ENCODE measurements around the gene GZMB. TPM values are rescaled to one million over a fixed set of nuclear protein-coding genes. Genes with fewer than 3 reads are reported as not detected.
"Not testable (repeated sequence)": the region's sequence is repeated elsewhere in the genome, so short reads cannot be mapped to it uniquely, and the experiment has no call there.

GZMB gene
- total RNA-seq, 1 donor from 2014 or later, result not detected

DNA sequence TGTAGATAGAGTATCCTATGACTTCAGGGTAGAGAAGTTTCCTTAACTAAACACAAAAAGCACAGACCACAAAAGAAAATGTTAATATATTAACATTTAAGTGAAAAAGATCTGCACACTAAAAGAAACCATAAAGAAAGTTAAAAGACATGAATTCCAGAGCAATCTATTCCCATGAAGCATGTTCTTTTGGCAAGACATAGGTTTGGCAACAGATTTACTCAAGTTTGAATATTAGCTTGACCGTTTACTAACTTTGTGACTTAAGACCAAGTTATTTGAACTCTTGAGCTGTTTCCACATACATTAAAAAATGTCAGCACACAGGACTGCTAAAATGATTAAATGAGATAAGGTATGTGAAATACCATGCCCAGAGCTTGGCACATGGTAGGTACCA lies 35.7 kb upstream of the GZMB start:
- Histone ChIP-seq H3K4me3 (ENCODE audit: low read depth, low read length) (no peak overlapping the region), H3K36me3 (ENCODE audit: control insufficient read depth, insufficient read depth, low read length) (no peaks in the 10 kb centered on the region), H3K27me3 (ENCODE audit: control insufficient read depth, insufficient read depth, low read length) (no peaks in the 10 kb centered on the region)
- FAIRE-seq, result no peak
- no peak for DNase-seq (ENCODE audit: low read depth)
- TF ChIP-seq CTCF (IDR thresholded peaks at IDR 0.05; ENCODE audit: insufficient read depth, low read length, severe bottlenecking), result no peak

- DNase-seq (ENCODE audit: low read depth) (peak; percentile 29), FAIRE-seq (no peak)
- Histone ChIP-seq H3K36me3 (ENCODE audit: control insufficient read depth, insufficient read depth, low read length) (no peaks in the 10 kb centered on the region), H3K27me3 (ENCODE audit: control insufficient read depth, insufficient read depth, low read length) (no peaks in the 10 kb centered on the region), H3K4me3 (ENCODE audit: low read depth, low read length) (no peak overlapping the region)
- no peak for TF ChIP-seq CTCF (IDR thresholded peaks at IDR 0.05; ENCODE audit: insufficient read depth, low read length, severe bottlenecking)
These were observed 31.5 kb upstream of the GZMB start for GRCh38 chr14:24665440-24665991.

DNA sequence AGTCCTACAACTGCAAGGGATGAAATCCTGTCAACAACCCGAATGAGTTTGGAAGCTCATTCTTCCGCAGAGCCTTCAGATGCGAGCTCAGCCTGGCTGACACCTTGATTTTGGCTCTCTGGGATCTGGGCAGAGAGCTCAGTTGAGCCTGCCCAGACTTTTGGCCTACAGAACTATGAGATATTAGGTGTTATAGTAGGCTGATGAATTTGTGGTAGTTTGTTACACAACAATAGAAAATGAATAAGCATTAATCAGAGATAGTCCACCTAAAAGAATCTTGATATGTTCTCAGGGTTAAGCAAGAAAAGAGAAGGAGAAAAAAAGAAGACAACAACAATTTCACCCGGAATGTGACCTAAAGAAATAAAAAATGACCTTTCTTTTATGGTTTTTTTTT lies 30.4 kb upstream of the GZMB start:
- peak; percentile 70 for DNase-seq (ENCODE audit: low read depth)
- TF ChIP-seq CTCF (IDR thresholded peaks at IDR 0.05; ENCODE audit: insufficient read depth, low read length, severe bottlenecking), result no peak

DNA sequence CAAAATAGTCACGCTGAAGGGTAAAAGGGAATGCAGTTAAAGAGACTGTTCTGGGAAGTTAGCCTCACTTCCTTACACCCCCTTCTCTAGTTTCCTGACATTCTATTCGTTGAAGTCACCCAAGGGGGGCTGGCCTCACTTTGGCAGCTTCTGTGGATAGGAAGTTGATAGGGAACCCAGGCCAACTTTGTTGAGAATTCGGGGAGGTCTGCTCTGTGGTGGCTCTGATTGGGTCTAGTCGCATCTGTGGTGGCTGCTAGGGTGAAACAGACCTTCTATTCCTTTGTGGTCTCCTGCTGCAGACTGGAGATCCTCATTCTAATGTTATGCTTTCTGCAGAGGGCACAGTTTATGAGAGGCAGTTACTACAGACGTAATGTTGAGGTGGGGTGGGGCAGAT lies 28.8 kb upstream of the GZMB start:
- H3K27me3 ChIP-seq (ENCODE audit: control insufficient read depth, insufficient read depth, low read length), result no peaks in the 10 kb centered on the region
- TF ChIP-seq CTCF (IDR thresholded peaks at IDR 0.05; ENCODE audit: insufficient read depth, low read length, severe bottlenecking), result no peak
- no peak for DNase-seq (ENCODE audit: low read depth)
- H3K36me3 ChIP-seq (ENCODE audit: control insufficient read depth, insufficient read depth, low read length), result no peaks in the 10 kb centered on the region
- FAIRE-seq, result no peak
- H3K4me3 ChIP-seq (ENCODE audit: low read depth, low read length), result no peak overlapping the region

More for the DNA sequence above, 30.4 kb upstream of the GZMB start:
- Histone ChIP-seq H3K27me3 (ENCODE audit: control insufficient read depth, insufficient read depth, low read length) (no peaks in the 10 kb centered on the region), H3K4me3 (ENCODE audit: low read depth, low read length) (no peak overlapping the region), H3K36me3 (ENCODE audit: control insufficient read depth, insufficient read depth, low read length) (no peaks in the 10 kb centered on the region)
- no peak for FAIRE-seq

- FAIRE-seq, result no peak
- TF ChIP-seq CTCF (IDR thresholded peaks at IDR 0.05; ENCODE audit: insufficient read depth, low read length, severe bottlenecking), result no peak
- no peak for DNase-seq (ENCODE audit: low read depth)
- Histone ChIP-seq H3K36me3 (ENCODE audit: control insufficient read depth, insufficient read depth, low read length) (no peaks in the 10 kb centered on the region), H3K4me3 (ENCODE audit: low read depth, low read length) (no peak overlapping the region), H3K27me3 (ENCODE audit: control insufficient read depth, insufficient read depth, low read length) (peaks cover 3% of the 10 kb centered on the region)
These were observed 26.1 kb upstream of the GZMB start for GRCh38 chr14:24659916-24660570.

- H3K4me3 ChIP-seq (ENCODE audit: low read depth, low read length); H3K36me3 ChIP-seq (ENCODE audit: control insufficient read depth, insufficient read depth, low read length); H3K27me3 ChIP-seq (ENCODE audit: control insufficient read depth, insufficient read depth, low read length); DNase-seq (ENCODE audit: low read depth); FAIRE-seq: not testable (repeated sequence)
These were observed 14.4 kb upstream of the GZMB start for GRCh38 chr14:24648361-24648760.
